ENCODE data around the gene EYS. TPM values are rescaled to one million over a fixed set of nuclear protein-coding genes. Genes with fewer than 3 reads are reported as not detected.

The EYS gene
- total RNA-seq, 1 experiment from 2014 or later: not detected

GRCh38 chr6:64100702-64101303, 1606.2 kb downstream of the EYS start:
- TF ChIP-seq SP1 (IDR thresholded peaks at IDR 0.05; ENCODE audit: low read depth): no peak
- RAD21 ChIA-PET (ENCODE audit: low non-redundant PET in 1 of 2, low total read pairs in 2 of 2, uncharacterized antibody in 2 of 2, unreplicated experiment in 2 of 2): no interaction called here
- H3K9me3 ChIP-seq (ENCODE audit: control insufficient read depth in 1 of 2, insufficient read depth in 1 of 2, low read depth in 1 of 2, low read length in 2 of 2): peaks cover 0 to 6% of the 10 kb centered on the region in 2 experiments; a peak in 1 of 4 replicates

DNA sequence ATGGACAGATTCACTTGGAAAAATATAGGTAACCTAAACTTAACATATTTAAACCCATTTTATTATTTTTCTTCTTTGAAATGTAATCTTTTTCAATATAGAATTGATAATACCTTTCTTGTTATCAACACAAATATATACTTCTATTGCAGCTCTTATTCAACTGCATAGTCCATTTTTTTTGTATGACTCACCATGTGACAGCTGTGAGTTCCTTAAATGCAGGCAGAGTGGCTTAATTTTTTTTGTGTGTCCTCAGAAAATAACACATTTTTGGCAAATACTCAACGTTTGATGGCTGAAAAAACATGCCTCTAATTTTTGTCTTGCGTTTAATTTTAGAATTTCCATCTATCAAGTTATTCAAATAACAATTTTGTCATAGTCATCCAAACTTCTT, 1616.7 kb downstream of the EYS start:
- ChIA-PET CTCF (no interaction called here), POLR2A (no interaction called here), RAD21 (ENCODE audit: low non-redundant PET in 1 of 2, low total read pairs in 2 of 2, uncharacterized antibody in 2 of 2, unreplicated experiment in 2 of 2) (no interaction called here)
- no peak overlapping the region for H2AFZ ChIP-seq (ENCODE audit: low read depth, low read length, poor library complexity, severe bottlenecking)
- no peak overlapping the region for H3K27ac ChIP-seq (ENCODE audit: low read depth, low read length)
- intact Hi-C loops (cut with micrococcal nuclease): no loop called here
- no TSS peak for BruUV-seq (replicated peaks)
- no peak overlapping the region for H3K4me2 ChIP-seq (ENCODE audit: low read length)
- H4K20me1 ChIP-seq (ENCODE audit: insufficient read depth): no peaks in the 10 kb centered on the region
- H3K79me2 ChIP-seq (ENCODE audit: insufficient read depth, low read length): no peaks in the 10 kb centered on the region
- no peaks in the 10 kb centered on the region for H3K9me2 ChIP-seq (ENCODE audit: insufficient read depth)
- H3K4me3 ChIP-seq (replicated peaks in 1 of 2; ENCODE audit: low read depth in 1 of 2, low read length in 2 of 2): no peak overlapping the region
- no peak for TF ChIP-seq JUND (IDR thresholded peaks at IDR 0.05)
- TF ChIP-seq EZH2 (IDR thresholded peaks at IDR 0.05): no peak
- TF ChIP-seq ZNF274 (IDR thresholded peaks at IDR 0.05; ENCODE audit: low read depth, low read length): no peak
- TF ChIP-seq, protein P1, sequence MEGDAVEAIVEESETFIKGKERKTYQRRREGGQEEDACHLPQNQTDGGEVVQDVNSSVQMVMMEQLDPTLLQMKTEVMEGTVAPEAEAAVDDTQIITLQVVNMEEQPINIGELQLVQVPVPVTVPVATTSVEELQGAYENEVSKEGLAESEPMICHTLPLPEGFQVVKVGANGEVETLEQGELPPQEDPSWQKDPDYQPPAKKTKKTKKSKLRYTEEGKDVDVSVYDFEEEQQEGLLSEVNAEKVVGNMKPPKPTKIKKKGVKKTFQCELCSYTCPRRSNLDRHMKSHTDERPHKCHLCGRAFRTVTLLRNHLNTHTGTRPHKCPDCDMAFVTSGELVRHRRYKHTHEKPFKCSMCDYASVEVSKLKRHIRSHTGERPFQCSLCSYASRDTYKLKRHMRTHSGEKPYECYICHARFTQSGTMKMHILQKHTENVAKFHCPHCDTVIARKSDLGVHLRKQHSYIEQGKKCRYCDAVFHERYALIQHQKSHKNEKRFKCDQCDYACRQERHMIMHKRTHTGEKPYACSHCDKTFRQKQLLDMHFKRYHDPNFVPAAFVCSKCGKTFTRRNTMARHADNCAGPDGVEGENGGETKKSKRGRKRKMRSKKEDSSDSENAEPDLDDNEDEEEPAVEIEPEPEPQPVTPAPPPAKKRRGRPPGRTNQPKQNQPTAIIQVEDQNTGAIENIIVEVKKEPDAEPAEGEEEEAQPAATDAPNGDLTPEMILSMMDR (IDR thresholded peaks at IDR 0.05 in 2 of 3, conservative IDR thresholded peaks at IDR 0.05 in 1 of 3; ENCODE audit: borderline replicate concordance in 1 of 3, insufficient read depth in 1 of 3, low read depth in 2 of 3, low read length in 2 of 3): no peak
- no peak for TF ChIP-seq FOSL1 (IDR thresholded peaks at IDR 0.05; ENCODE audit: low read depth)
- no peak for TF ChIP-seq EZH2phosphoT487 (IDR thresholded peaks at IDR 0.05; ENCODE audit: borderline replicate concordance)
- no peak for TF ChIP-seq RAD21 (IDR thresholded peaks at IDR 0.05; ENCODE audit: low read depth)
- TF ChIP-seq CBX3 (IDR thresholded peaks at IDR 0.05; ENCODE audit: low read depth): no peak
- TF ChIP-seq, protein P2, sequence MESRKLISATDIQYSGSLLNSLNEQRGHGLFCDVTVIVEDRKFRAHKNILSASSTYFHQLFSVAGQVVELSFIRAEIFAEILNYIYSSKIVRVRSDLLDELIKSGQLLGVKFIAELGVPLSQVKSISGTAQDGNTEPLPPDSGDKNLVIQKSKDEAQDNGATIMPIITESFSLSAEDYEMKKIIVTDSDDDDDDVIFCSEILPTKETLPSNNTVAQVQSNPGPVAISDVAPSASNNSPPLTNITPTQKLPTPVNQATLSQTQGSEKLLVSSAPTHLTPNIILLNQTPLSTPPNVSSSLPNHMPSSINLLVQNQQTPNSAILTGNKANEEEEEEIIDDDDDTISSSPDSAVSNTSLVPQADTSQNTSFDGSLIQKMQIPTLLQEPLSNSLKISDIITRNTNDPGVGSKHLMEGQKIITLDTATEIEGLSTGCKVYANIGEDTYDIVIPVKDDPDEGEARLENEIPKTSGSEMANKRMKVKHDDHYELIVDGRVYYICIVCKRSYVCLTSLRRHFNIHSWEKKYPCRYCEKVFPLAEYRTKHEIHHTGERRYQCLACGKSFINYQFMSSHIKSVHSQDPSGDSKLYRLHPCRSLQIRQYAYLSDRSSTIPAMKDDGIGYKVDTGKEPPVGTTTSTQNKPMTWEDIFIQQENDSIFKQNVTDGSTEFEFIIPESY (IDR thresholded peaks at IDR 0.05; ENCODE audit: extremely low read depth, insufficient replicate concordance, low read length): no peak
- TF ChIP-seq ATF3 (IDR thresholded peaks at IDR 0.05): no peak
- TF ChIP-seq SP1 (IDR thresholded peaks at IDR 0.05; ENCODE audit: low read depth): no peak
- no peak for TF ChIP-seq SRF (IDR thresholded peaks at IDR 0.05; ENCODE audit: low read depth)
- no peak overlapping the region for H3K9ac ChIP-seq (ENCODE audit: low read length)
- no peak for ATAC-seq
- H3K4me1 ChIP-seq (ENCODE audit: control insufficient read depth in 1 of 2, insufficient read depth in 2 of 2, low read length in 2 of 2): no peaks in the 10 kb centered on the region
- H3K36me3 ChIP-seq (ENCODE audit: control insufficient read depth in 1 of 2, insufficient read depth in 2 of 2, low read length in 2 of 2): no peaks in the 10 kb centered on the region
- H3K9me3 ChIP-seq (ENCODE audit: control insufficient read depth in 1 of 2, insufficient read depth in 1 of 2, low read depth in 1 of 2, low read length in 2 of 2): peaks cover 0 to 10% of the 10 kb centered on the region in 2 experiments; a peak in 2 of 4 replicates
- no peak for DNase-seq (ENCODE audit: low read depth, low spot score)
- no peaks in the 10 kb centered on the region for H3K27me3 ChIP-seq (ENCODE audit: insufficient read depth, low read length)

More at GRCh38 chr6:64100702-64101303, 1606.2 kb downstream of the EYS start:
- no peak overlapping the region for H3K4me3 ChIP-seq (replicated peaks in 1 of 2; ENCODE audit: low read depth in 1 of 2, low read length in 2 of 2)
- no peaks in the 10 kb centered on the region for H3K4me1 ChIP-seq (ENCODE audit: control insufficient read depth in 1 of 2, insufficient read depth in 2 of 2, low read length in 2 of 2)
- H3K27me3 ChIP-seq (ENCODE audit: insufficient read depth, low read length): no peaks in the 10 kb centered on the region
- POLR2A ChIA-PET: no interaction called here
- H3K79me2 ChIP-seq (ENCODE audit: insufficient read depth, low read length): no peaks in the 10 kb centered on the region
- ATAC-seq (no peak), DNase-seq (ENCODE audit: low read depth, low spot score) (no peak)
- no peaks in the 10 kb centered on the region for H4K20me1 ChIP-seq (ENCODE audit: insufficient read depth)
- H3K36me3 ChIP-seq (ENCODE audit: control insufficient read depth in 1 of 2, insufficient read depth in 2 of 2, low read length in 2 of 2): no peaks in the 10 kb centered on the region
- H3K9ac ChIP-seq (ENCODE audit: low read length): no peak overlapping the region
- no TSS peak for BruUV-seq (replicated peaks)
- H3K27ac ChIP-seq (ENCODE audit: low read depth, low read length): no peak overlapping the region
- CTCF ChIA-PET: no interaction called here
- intact Hi-C loops (cut with micrococcal nuclease): no loop called here
- H3K4me2 ChIP-seq (ENCODE audit: low read length): no peak overlapping the region
- no peaks in the 10 kb centered on the region for H3K9me2 ChIP-seq (ENCODE audit: insufficient read depth)
- no peak overlapping the region for H2AFZ ChIP-seq (ENCODE audit: low read depth, low read length, poor library complexity, severe bottlenecking)
